HCT116 (cell line): Measurements from ENCODE around the gene ZNF773. TPM values are rescaled to one million over a fixed set of nuclear protein-coding genes. Genes with fewer than 3 reads are reported as not detected.

Source experiments
- total RNA-seq: library from RNA; stranded (reverse); gene quantifications from one replicate; pipeline ENCODE4 v1.2.1, GENCODE V29; 2021; ENCODE audit not compliant: unreplicated experiment

The ZNF773 gene
- total RNA-seq, 1 experiment from 2014 or later: 0.42 TPM

Other genes starting within 250 kb of the ZNF773 start
- gene ZNF460, start 219.5 kb upstream of the ZNF773 start, total RNA-seq: 43.1 TPM
- gene ZNF543, start 179.5 kb upstream of the ZNF773 start, total RNA-seq: 7.6 TPM
- gene ZNF304, start 148.7 kb upstream of the ZNF773 start, total RNA-seq: 6.3 TPM
- 3.9 TPM for gene TRAPPC2B, start 136.4 kb upstream of the ZNF773 start, total RNA-seq
- 1.4 TPM for gene ZNF547, start 136.4 kb upstream of the ZNF773 start, total RNA-seq
- 8.7 TPM for gene ZNF548, start 110.1 kb upstream of the ZNF773 start, total RNA-seq
- gene ZNF17, start 88.8 kb upstream of the ZNF773 start, total RNA-seq: 5.1 TPM
- gene ZNF749, start 64.6 kb upstream of the ZNF773 start, total RNA-seq: 18.0 TPM
- gene VN1R1, start 42.8 kb upstream of the ZNF773 start, total RNA-seq: not detected
- gene ZNF772, start 22.4 kb upstream of the ZNF773 start, total RNA-seq: 0.37 TPM
- gene ZNF419, start 12.2 kb upstream of the ZNF773 start, total RNA-seq: 1.9 TPM
- not detected for gene ZNF549, start 27.4 kb downstream of the ZNF773 start, total RNA-seq
- gene ZNF550, start 59.9 kb downstream of the ZNF773 start, total RNA-seq: 3.1 TPM
- gene ZNF416, start 79.0 kb downstream of the ZNF773 start, total RNA-seq: 4.0 TPM
- not detected for gene ZIK1, start 84.2 kb downstream of the ZNF773 start, total RNA-seq
- gene ZNF530, start 99.9 kb downstream of the ZNF773 start, total RNA-seq: 3.8 TPM
- 8.4 TPM for gene ZNF134, start 114.3 kb downstream of the ZNF773 start, total RNA-seq
- gene ZNF211, start 133.2 kb downstream of the ZNF773 start, total RNA-seq: 6.7 TPM
- gene ZSCAN4, start 169.0 kb downstream of the ZNF773 start, total RNA-seq: not detected
- 10.8 TPM for gene ZNF551, start 182.0 kb downstream of the ZNF773 start, total RNA-seq
- gene ZNF154, start 209.3 kb downstream of the ZNF773 start, total RNA-seq: 0.10 TPM
- gene ZNF671, start 227.7 kb downstream of the ZNF773 start, total RNA-seq: not detected
- 8.6 TPM for gene ZNF776, start 246.9 kb downstream of the ZNF773 start, total RNA-seq